ENCODE measurements around the gene WNT5A. TPM values are rescaled to one million over a fixed set of nuclear protein-coding genes. Genes with fewer than 3 reads are reported as not detected.

WNT5A gene
- total and polyA plus RNA-seq, 10 donors: 1.1 to 26.7 (median 11.3) TPM

DNA sequence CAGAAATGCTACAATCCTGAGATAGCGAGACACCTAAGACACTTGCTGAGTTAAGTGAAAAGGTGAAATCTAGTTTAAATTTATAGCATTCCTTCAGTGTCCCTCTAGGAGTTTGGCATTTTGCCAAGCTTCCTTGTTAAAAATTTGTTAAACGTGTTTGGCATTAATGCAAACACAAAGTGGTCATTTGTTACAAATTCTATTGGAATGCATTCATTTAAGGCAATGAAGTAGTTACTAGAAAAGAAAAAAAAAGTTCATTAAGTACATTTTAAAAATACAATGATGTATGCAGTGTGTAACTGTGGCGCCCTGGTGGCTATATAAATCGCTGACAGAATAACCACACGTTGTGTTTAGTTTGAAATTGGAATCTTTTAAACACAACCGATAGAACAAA is 31.3 kb upstream of the WNT5A start:
- peaks cover 0 to 19% (median 0%) of the 10 kb centered on the region in 7 donors for H3K27me3 ChIP-seq (replicated peaks in 1 of 7)
- no peaks in the 10 kb centered on the region for H3K4me1 ChIP-seq
- H3K27ac ChIP-seq: no peak overlapping the region
- TF ChIP-seq POLR2AphosphoS5 (IDR thresholded peaks at IDR 0.05) (no peak), POLR2A (IDR thresholded peaks at IDR 0.05) (no peak)
- TF ChIP-seq, protein P1, sequence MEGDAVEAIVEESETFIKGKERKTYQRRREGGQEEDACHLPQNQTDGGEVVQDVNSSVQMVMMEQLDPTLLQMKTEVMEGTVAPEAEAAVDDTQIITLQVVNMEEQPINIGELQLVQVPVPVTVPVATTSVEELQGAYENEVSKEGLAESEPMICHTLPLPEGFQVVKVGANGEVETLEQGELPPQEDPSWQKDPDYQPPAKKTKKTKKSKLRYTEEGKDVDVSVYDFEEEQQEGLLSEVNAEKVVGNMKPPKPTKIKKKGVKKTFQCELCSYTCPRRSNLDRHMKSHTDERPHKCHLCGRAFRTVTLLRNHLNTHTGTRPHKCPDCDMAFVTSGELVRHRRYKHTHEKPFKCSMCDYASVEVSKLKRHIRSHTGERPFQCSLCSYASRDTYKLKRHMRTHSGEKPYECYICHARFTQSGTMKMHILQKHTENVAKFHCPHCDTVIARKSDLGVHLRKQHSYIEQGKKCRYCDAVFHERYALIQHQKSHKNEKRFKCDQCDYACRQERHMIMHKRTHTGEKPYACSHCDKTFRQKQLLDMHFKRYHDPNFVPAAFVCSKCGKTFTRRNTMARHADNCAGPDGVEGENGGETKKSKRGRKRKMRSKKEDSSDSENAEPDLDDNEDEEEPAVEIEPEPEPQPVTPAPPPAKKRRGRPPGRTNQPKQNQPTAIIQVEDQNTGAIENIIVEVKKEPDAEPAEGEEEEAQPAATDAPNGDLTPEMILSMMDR (IDR thresholded peaks at IDR 0.05 in 8 of 11, conservative IDR thresholded peaks at IDR 0.05 in 3 of 11): no peak
- H3K9me3 ChIP-seq: no peaks in the 10 kb centered on the region
- intact Hi-C loops (cut with DNase I; ENCODE audit: low total_unique reads): no loop called here
- H3K36me3 ChIP-seq: no peaks in the 10 kb centered on the region
- H3K4me3 ChIP-seq: no peak overlapping the region
- DNase-seq: no peak
- 77 to 88% (median 83%) methylated on average over 6 of the region's 6 CpGs for WGBS, 5 donors

DNA sequence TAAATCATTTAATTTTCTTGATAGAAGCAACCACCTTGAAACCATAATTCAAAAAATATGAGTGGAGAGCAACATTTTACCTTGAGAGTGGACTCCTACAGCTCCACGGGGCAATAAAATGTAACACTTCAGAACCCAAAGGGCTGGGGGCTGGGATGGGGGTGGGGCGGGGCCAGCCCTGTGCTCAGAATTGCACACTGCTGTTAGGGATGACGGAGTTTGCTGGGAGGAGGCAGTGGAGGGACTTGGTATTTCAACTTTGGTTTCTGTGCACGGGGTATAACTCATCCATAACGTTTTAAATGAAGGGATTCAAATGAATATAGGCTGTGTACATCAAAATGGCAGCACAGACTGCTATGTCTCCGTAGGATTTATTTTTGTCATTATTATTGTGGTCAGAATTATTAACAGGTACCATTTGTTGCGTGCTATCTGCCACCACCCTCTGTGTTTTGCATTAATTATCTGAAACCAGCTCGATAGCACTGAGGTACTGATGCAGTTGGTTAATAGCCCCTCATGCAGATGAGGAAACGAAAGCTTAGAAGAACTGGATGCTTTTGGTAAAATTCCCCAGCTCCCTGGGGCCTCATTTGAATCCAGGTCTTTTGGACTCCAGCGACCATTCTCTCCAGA is 29.4 kb upstream of the WNT5A start:
- Histone ChIP-seq H3K9me3 (no peaks in the 10 kb centered on the region), H3K4me3 (no peak overlapping the region), H3K4me1 (no peaks in the 10 kb centered on the region), H3K27me3 (replicated peaks in 1 of 7) (peaks cover 0 to 19% (median 0%) of the 10 kb centered on the region in 7 donors), H3K36me3 (no peaks in the 10 kb centered on the region), H3K27ac (no peak overlapping the region)
- WGBS, 5 donors: 68 to 83% (median 77%) methylated on average over 10 of the region's 10 CpGs
- DNase-seq: no peak
- intact Hi-C loops (cut with DNase I; ENCODE audit: low total_unique reads): no loop called here
- TF ChIP-seq POLR2A (IDR thresholded peaks at IDR 0.05): no peak
- TF ChIP-seq POLR2AphosphoS5 (IDR thresholded peaks at IDR 0.05): no peak
- TF ChIP-seq, protein P1 (IDR thresholded peaks at IDR 0.05 in 8 of 11, conservative IDR thresholded peaks at IDR 0.05 in 3 of 11): no peak

DNA sequence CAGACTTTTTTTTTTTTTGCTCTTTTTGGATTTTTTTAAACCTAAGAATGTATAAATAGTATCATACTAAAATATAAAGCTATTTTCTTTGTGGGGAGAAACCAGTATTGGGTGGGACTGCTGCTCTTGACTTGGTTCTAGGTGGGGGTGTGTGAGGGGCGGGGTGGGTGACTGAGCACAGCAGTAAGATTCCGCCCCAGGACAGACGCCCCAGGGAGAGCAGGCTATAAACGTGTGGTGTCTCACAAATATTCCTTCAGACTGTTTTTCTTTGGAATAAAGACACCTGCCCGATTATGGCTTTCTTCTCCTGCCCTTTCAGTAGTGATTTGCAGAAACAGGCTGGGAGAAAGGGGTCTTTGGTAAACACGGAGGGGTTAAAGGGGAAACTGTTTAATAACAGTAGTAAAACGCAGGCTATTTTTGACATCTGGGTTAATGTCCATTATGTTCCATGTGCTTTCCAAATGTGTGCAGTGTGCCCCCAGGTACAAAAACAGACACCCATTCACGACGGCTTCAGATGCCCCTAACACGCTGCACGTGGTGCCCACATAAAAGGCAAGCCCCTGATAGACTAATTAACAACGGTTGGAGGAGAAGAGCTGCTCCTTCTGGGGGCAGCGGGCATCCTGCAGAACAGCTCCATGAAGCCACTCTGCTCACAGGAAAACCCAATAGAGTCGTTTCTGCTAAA is 28.6 kb upstream of the WNT5A start:
- H3K36me3 ChIP-seq: no peaks in the 10 kb centered on the region
- H3K27ac ChIP-seq: no peak overlapping the region
- no peaks in the 10 kb centered on the region for H3K4me1 ChIP-seq
- DNase-seq: no peak
- H3K4me3 ChIP-seq: no peak overlapping the region
- no peaks in the 10 kb centered on the region for H3K9me3 ChIP-seq
- TF ChIP-seq, protein P1 (IDR thresholded peaks at IDR 0.05 in 8 of 11, conservative IDR thresholded peaks at IDR 0.05 in 3 of 11): no peak
- no peak for TF ChIP-seq POLR2A (IDR thresholded peaks at IDR 0.05)
- TF ChIP-seq POLR2AphosphoS5 (IDR thresholded peaks at IDR 0.05): no peak
- peaks cover 0 to 19% (median 0%) of the 10 kb centered on the region in 7 donors for H3K27me3 ChIP-seq (replicated peaks in 1 of 7)
- 55 to 70% (median 65%) methylated on average over 14 of the region's 14 CpGs for WGBS, 5 donors
- intact Hi-C loops (cut with DNase I; ENCODE audit: low total_unique reads): no loop called here

DNA sequence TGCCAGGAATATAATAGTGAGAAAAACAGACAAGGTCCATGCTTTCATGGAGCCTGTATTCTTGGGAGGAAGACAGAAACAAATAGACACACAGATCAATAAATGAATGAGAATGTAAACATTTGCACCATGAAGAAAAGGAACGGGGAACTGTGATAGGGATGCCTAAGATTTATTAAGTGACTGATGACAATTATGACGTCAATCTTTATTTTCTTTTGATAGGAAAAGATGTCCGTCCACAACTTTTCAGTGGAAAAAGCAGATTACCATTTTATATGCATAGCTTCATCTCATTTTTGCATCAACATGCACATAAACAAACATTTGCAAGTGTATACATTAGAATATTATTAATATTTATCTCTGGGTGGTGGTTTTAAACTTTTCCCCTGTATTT is 27.9 kb upstream of the WNT5A start:
- Histone ChIP-seq H3K27me3 (replicated peaks in 1 of 7) (peaks cover 0 to 19% (median 0%) of the 10 kb centered on the region in 7 donors), H3K4me3 (no peak overlapping the region), H3K9me3 (no peaks in the 10 kb centered on the region), H3K27ac (no peak overlapping the region), H3K4me1 (no peaks in the 10 kb centered on the region), H3K36me3 (no peaks in the 10 kb centered on the region)
- TF ChIP-seq POLR2AphosphoS5 (IDR thresholded peaks at IDR 0.05) (no peak), POLR2A (IDR thresholded peaks at IDR 0.05) (no peak)
- TF ChIP-seq, protein P1 (IDR thresholded peaks at IDR 0.05 in 8 of 11, conservative IDR thresholded peaks at IDR 0.05 in 3 of 11): no peak
- no peak for DNase-seq
- intact Hi-C loops (cut with DNase I; ENCODE audit: low total_unique reads): no loop called here
- 84 to 90% (median 88%) methylated on average over 3 of the region's 3 CpGs for WGBS, 5 donors

Measured in spleen (tissue), 11 donors.